Osteoblast (primary cell): ENCODE results near the gene C16orf54. TPM values are rescaled to one million over a fixed set of nuclear protein-coding genes. Genes with fewer than 3 reads are reported as not detected.
"Not testable (repeated sequence)": the region's sequence is repeated elsewhere in the genome, so short reads cannot be mapped to it uniquely, and the experiment has no call there.

Experiments
- DNase-seq: peaks from one replicate; pipeline ENCODE4 v3.0.0; 2011; ENCODE audit warnings: low spot score, mixed read lengths; ENCODE audit not compliant: insufficient read length; ENCODE audit errors: missing footprints
- H2AFZ ChIP-seq: 2 replicates; pipeline ENCODE4 v1.6.0; 2011; ENCODE audit warnings: mild to moderate bottlenecking, low read length
- H3K27ac ChIP-seq: 2 replicates; pipeline ENCODE4 v1.5.1; 2011; ENCODE audit warnings: mild to moderate bottlenecking, low read depth, low read length, moderate library complexity
- H3K27me3 ChIP-seq: 2 replicates; pipeline ENCODE4 v1.6.0; 2012; ENCODE audit warnings: mild to moderate bottlenecking, control low read depth, inconsistent platforms, low read length, moderate library complexity; ENCODE audit not compliant: insufficient read depth
- H3K36me3 ChIP-seq: 2 replicates; pipeline ENCODE4 v1.5.1; 2011; ENCODE audit warnings: mild to moderate bottlenecking, low read length, control low read depth, moderate library complexity; ENCODE audit not compliant: insufficient read depth
- H3K4me1 ChIP-seq: 2 replicates; pipeline ENCODE4 v1.5.1; 2011; ENCODE audit warnings: mild to moderate bottlenecking, low read length, control low read depth, moderate library complexity; ENCODE audit not compliant: insufficient read depth
- H3K4me2 ChIP-seq: 2 replicates; pipeline ENCODE4 v1.6.0; 2011; ENCODE audit warnings: mild to moderate bottlenecking, low read length; ENCODE audit not compliant: insufficient read depth
- H3K4me3 ChIP-seq: fragments of 200-600 bp; sonication (generic); 3 replicates; pipeline ENCODE4 v1.5.1; 2012; ENCODE audit warnings: mild to moderate bottlenecking, low read length, inconsistent platforms; ENCODE audit not compliant: insufficient read depth
- H3K79me2 ChIP-seq: 2 replicates; pipeline ENCODE4 v1.6.0; 2012; ENCODE audit warnings: mild to moderate bottlenecking, low read length, control low read depth, inconsistent platforms; ENCODE audit not compliant: insufficient read depth
- H3K9me3 ChIP-seq: 2 replicates; pipeline ENCODE4 v1.5.1; 2011; ENCODE audit warnings: low read depth, low read length, control low read depth
- H4K20me1 ChIP-seq: 2 replicates; pipeline ENCODE4 v1.6.0; 2012; ENCODE audit warnings: mild to moderate bottlenecking, low read length, control low read depth; ENCODE audit not compliant: insufficient read depth
- total RNA-seq: library from RNA; depleted of rRNA; stranded (reverse); fragments of >200 nt; gene quantifications from 2 replicates; pipeline ENCODE4 v1.2.3, GENCODE V29; 2012
- TF ChIP-seq, protein P1 (sequence below): IDR thresholded peaks from 2 replicates; pipeline ENCODE4 v1.5.1; 2011; ENCODE audit warnings: mild to moderate bottlenecking, low read depth, low read length, moderate library complexity; ENCODE audit errors: extremely low read depth

The C16orf54 gene
- total RNA-seq, 1 donor = 0.72 TPM

GRCh38 chr16:29698484-29699323, 47.1 kb downstream of the C16orf54 start:
- Histone ChIP-seq H3K4me2 (no peak overlapping the region), H4K20me1 (no peaks in the 10 kb centered on the region), H3K36me3 (no peaks in the 10 kb centered on the region), H3K79me2 (no peaks in the 10 kb centered on the region), H3K4me1 (peaks cover 2% of the 10 kb centered on the region), H3K9me3 (no peaks in the 10 kb centered on the region), H3K27me3 (peaks cover 10% of the 10 kb centered on the region), H3K4me3 (no peak overlapping the region), H2AFZ (no peak overlapping the region), H3K27ac (no peak overlapping the region)
- TF ChIP-seq, protein P1, sequence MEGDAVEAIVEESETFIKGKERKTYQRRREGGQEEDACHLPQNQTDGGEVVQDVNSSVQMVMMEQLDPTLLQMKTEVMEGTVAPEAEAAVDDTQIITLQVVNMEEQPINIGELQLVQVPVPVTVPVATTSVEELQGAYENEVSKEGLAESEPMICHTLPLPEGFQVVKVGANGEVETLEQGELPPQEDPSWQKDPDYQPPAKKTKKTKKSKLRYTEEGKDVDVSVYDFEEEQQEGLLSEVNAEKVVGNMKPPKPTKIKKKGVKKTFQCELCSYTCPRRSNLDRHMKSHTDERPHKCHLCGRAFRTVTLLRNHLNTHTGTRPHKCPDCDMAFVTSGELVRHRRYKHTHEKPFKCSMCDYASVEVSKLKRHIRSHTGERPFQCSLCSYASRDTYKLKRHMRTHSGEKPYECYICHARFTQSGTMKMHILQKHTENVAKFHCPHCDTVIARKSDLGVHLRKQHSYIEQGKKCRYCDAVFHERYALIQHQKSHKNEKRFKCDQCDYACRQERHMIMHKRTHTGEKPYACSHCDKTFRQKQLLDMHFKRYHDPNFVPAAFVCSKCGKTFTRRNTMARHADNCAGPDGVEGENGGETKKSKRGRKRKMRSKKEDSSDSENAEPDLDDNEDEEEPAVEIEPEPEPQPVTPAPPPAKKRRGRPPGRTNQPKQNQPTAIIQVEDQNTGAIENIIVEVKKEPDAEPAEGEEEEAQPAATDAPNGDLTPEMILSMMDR = no peak
- no peak for DNase-seq

- TF ChIP-seq, protein P1 = no peak
- H3K27ac ChIP-seq = no peak overlapping the region
- H3K9me3 ChIP-seq = no peaks in the 10 kb centered on the region
These were observed 47.7 kb downstream of the C16orf54 start for GRCh38 chr16:29698042-29698441.

DNA sequence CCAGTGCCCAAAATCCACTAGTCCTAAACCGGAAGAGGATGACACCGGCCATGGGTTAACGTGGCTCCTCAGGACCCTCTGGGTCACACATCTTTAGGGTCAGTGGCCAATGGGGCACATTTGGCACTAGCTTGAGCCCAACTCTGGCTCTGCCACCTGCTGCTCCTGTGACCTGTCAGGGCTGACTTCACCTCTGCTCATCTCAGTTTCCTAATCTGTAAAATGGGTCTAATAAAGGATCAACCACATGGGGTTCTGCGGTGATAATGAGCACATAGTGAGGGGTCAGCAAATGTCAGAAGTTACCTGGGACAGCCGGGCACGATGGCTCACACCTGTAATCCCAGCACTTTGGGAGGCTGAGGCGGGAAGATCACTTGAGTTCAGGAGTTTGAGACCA, 48.4 kb downstream of the C16orf54 start:
- H3K9me3 ChIP-seq = no peaks in the 10 kb centered on the region
- no peak overlapping the region for H2AFZ ChIP-seq
- H3K27ac ChIP-seq = no peak overlapping the region
- H3K79me2 ChIP-seq = no peaks in the 10 kb centered on the region
- no peak for DNase-seq
- TF ChIP-seq, protein P1 = no peak
- H4K20me1 ChIP-seq = no peaks in the 10 kb centered on the region
- H3K4me1 ChIP-seq = peaks cover 2% of the 10 kb centered on the region
- H3K4me3 ChIP-seq = no peak overlapping the region
- H3K36me3 ChIP-seq = no peaks in the 10 kb centered on the region
- H3K27me3 ChIP-seq = peaks cover 10% of the 10 kb centered on the region
- H3K4me2 ChIP-seq = no peak overlapping the region

More at GRCh38 chr16:29698042-29698441, 47.7 kb downstream of the C16orf54 start:
- H4K20me1 ChIP-seq = no peaks in the 10 kb centered on the region
- no peak for DNase-seq
- H3K4me1 ChIP-seq = peaks cover 2% of the 10 kb centered on the region
- no peak overlapping the region for H3K4me2 ChIP-seq
- no peaks in the 10 kb centered on the region for H3K79me2 ChIP-seq
- H3K4me3 ChIP-seq = no peak overlapping the region
- H3K27me3 ChIP-seq = peaks cover 10% of the 10 kb centered on the region
- H2AFZ ChIP-seq = no peak overlapping the region
- H3K36me3 ChIP-seq = no peaks in the 10 kb centered on the region

- Histone ChIP-seq H3K27me3 (peaks cover 10% of the 10 kb centered on the region), H3K4me2 (no peak overlapping the region), H3K4me3 (no peak overlapping the region), H2AFZ (no peak overlapping the region), H3K9me3 (no peaks in the 10 kb centered on the region), H3K36me3 (no peaks in the 10 kb centered on the region), H3K4me1 (peaks cover 2% of the 10 kb centered on the region), H3K27ac (no peak overlapping the region), H3K79me2 (no peaks in the 10 kb centered on the region), H4K20me1 (no peaks in the 10 kb centered on the region)
- TF ChIP-seq, protein P1 = no peak
- peak; percentile 53 for DNase-seq
These were observed 48.9 kb downstream of the C16orf54 start for GRCh38 chr16:29696881-29697331.

DNA sequence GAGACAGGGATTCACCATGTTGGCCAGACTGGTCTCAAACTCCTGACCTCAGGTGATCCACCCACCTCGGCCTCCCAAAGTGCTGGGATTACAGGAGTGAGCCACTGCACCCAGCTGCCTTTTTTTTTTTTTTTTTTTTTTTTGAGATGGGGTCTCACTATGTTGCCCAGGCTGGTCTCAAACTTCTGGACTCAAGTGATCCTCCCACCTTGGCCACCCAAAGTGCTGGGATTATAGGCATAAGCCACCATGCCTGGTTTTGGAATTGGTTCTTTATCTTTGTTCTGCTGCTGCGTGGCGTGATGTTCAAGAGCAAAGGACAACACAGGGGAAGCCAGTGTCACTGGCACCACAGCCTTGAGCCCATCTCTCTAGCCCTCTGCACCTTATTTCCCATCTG, 50.1 kb downstream of the C16orf54 start:
- not testable (repeated sequence) for H3K4me1 ChIP-seq, DNase-seq, H3K79me2 ChIP-seq, H3K27me3 ChIP-seq, H3K4me3 ChIP-seq, H3K9me3 ChIP-seq, H2AFZ ChIP-seq, H4K20me1 ChIP-seq, H3K4me2 ChIP-seq, H3K27ac ChIP-seq, H3K36me3 ChIP-seq
